AG09309 (cell line): ENCODE results near the gene CCDC201.

Source experiments
- DNase-seq: peaks from one replicate; pipeline ENCODE4 v3.0.0-alpha.2; 2010; ENCODE audit warnings: low read depth
- H3K4me3 ChIP-seq: 2 replicates; pipeline ENCODE4 v1.5.1; 2011; ENCODE audit warnings: mild to moderate bottlenecking, low read depth, low read length, moderate library complexity; ENCODE audit not compliant: control insufficient read depth
- CTCF ChIP-seq: IDR thresholded peaks from 2 replicates; pipeline ENCODE4 v1.5.1; 2011; ENCODE audit warnings: mild to moderate bottlenecking, low read depth, low read length, inconsistent platforms; ENCODE audit not compliant: insufficient read depth, control insufficient read depth; ENCODE audit errors: missing control alignments

CCDC201 gene

GRCh38 chr7:45918556-45918955, 45.7 kb upstream of the CCDC201 start:
- DNase-seq, result no peak
- H3K4me3 ChIP-seq, result peak overlapping the region; percentile 64
- no peak for TF ChIP-seq CTCF

GRCh38 chr7:45917658-45918057, 44.8 kb upstream of the CCDC201 start:
- TF ChIP-seq CTCF, result peak; percentile 97
- peak overlapping the region; percentile 64 for H3K4me3 ChIP-seq
- no peak for DNase-seq

- TF ChIP-seq CTCF, result no peak
- no peak overlapping the region for H3K4me3 ChIP-seq
- no peak for DNase-seq
These were observed 44.2 kb upstream of the CCDC201 start for GRCh38 chr7:45917064-45917463.

- DNase-seq, result no peak
- no peak overlapping the region for H3K4me3 ChIP-seq
These were observed 42.7 kb upstream of the CCDC201 start for GRCh38 chr7:45915606-45916005.

GRCh38 chr7:45914911-45915310, 42.0 kb upstream of the CCDC201 start:
- no peak overlapping the region for H3K4me3 ChIP-seq
- DNase-seq, result no peak
- no peak for TF ChIP-seq CTCF

More at GRCh38 chr7:45915606-45916005, 42.7 kb upstream of the CCDC201 start:
- TF ChIP-seq CTCF, result no peak

- no peak overlapping the region for H3K4me3 ChIP-seq
- no peak for TF ChIP-seq CTCF
These were observed 40.1 kb upstream of the CCDC201 start for GRCh38 chr7:45912972-45913371.

GRCh38 chr7:45911311-45911710, 38.4 kb upstream of the CCDC201 start:
- no peak for DNase-seq
- H3K4me3 ChIP-seq, result no peak overlapping the region
- TF ChIP-seq CTCF, result no peak

More at GRCh38 chr7:45912972-45913371, 40.1 kb upstream of the CCDC201 start:
- DNase-seq, result no peak
